H1 (cell line): ENCODE measurements around the gene PXDC1.

Experiments used
- CREB1 ChIP-seq: IDR thresholded peaks from 2 replicates; pipeline ENCODE4 v1.6.1; 2012; ENCODE audit warnings: inconsistent platforms
- MAFK ChIP-seq: IDR thresholded peaks from 2 replicates; pipeline ENCODE4 v1.6.1; 2012; ENCODE audit warnings: low read depth, mild to moderate bottlenecking, improper control_type of control experiment, low read length
- POLR2A ChIP-seq, 2 experiments: IDR thresholded peaks; 1 replicate in 1 of 2; 2 replicates in 1 of 2; pipeline ENCODE4 v1.6.1; 2011; ENCODE audit warnings: low read depth in 2 of 2, low read length in 2 of 2, mild to moderate bottlenecking in 2 of 2; ENCODE audit errors: control extremely low read depth in 1 of 2
- POLR2AphosphoS5 ChIP-seq: IDR thresholded peaks from 2 replicates; pipeline ENCODE4 v1.6.1; 2011; ENCODE audit warnings: low read depth, low read length
- RFX5 ChIP-seq: IDR thresholded peaks from 2 replicates; pipeline ENCODE4 v1.6.1; 2011; ENCODE audit warnings: low read depth, low read length, improper control_type of control experiment, borderline replicate concordance
- SP1 ChIP-seq: IDR thresholded peaks from 2 replicates; pipeline ENCODE4 v1.6.1; 2011; ENCODE audit warnings: low read depth, low read length
- TF ChIP-seq, protein P1 (sequence below): IDR thresholded peaks from 2 replicates; pipeline ENCODE4 v1.6.1; 2012; ENCODE audit warnings: inconsistent platforms
- TF ChIP-seq, protein P2 (sequence below), 3 experiments: IDR thresholded peaks; 1 replicate in 2 of 3; 2 replicates in 1 of 3; pipeline versions ENCODE4 v1.5.1 to v1.6.1; 2011; ENCODE audit warnings: low read length in 3 of 3, mild to moderate bottlenecking in 3 of 3, inconsistent platforms in 2 of 3, low read depth in 1 of 3, moderate library complexity in 1 of 3; ENCODE audit not compliant: insufficient read depth in 1 of 3; ENCODE audit errors: control extremely low read depth in 1 of 3

DNA sequence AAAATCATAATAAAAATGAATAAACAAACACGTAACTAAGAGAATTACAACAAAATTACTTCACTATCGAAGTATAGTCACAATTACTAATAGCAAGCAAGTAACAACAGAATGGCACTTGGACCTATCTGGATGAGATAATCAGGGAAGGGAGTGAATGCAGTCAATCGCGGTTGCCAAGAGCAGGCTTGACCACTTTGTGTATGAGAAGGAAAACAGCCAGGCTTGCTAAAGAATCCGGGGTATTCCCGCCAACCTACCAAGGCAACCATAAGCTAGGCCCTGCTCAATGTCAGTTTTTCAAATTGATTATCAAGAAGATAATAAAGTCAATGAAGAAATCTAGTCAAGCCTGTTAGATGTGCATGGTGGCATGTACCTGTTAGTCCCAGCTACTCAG lies 39.7 kb downstream of the PXDC1 start:
- TF ChIP-seq, protein P1, sequence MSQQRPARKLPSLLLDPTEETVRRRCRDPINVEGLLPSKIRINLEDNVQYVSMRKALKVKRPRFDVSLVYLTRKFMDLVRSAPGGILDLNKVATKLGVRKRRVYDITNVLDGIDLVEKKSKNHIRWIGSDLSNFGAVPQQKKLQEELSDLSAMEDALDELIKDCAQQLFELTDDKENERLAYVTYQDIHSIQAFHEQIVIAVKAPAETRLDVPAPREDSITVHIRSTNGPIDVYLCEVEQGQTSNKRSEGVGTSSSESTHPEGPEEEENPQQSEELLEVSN = no peak
- TF ChIP-seq POLR2AphosphoS5 (no peak), MAFK (no peak), RFX5 (no peak), POLR2A (IDR thresholded peaks at IDR 0.05; ENCODE audit: control extremely low read depth in 1 of 2, low read depth in 2 of 2, low read length in 2 of 2) (no peak), SP1 (no peak), CREB1 (no peak)
- TF ChIP-seq, protein P2, sequence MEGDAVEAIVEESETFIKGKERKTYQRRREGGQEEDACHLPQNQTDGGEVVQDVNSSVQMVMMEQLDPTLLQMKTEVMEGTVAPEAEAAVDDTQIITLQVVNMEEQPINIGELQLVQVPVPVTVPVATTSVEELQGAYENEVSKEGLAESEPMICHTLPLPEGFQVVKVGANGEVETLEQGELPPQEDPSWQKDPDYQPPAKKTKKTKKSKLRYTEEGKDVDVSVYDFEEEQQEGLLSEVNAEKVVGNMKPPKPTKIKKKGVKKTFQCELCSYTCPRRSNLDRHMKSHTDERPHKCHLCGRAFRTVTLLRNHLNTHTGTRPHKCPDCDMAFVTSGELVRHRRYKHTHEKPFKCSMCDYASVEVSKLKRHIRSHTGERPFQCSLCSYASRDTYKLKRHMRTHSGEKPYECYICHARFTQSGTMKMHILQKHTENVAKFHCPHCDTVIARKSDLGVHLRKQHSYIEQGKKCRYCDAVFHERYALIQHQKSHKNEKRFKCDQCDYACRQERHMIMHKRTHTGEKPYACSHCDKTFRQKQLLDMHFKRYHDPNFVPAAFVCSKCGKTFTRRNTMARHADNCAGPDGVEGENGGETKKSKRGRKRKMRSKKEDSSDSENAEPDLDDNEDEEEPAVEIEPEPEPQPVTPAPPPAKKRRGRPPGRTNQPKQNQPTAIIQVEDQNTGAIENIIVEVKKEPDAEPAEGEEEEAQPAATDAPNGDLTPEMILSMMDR (IDR thresholded peaks at IDR 0.05; ENCODE audit: control extremely low read depth in 1 of 3, insufficient read depth in 1 of 3, low read depth in 1 of 3, low read length in 3 of 3) = no peak
